Measurements from ENCODE around the gene CCL3.

CCL3 gene

DNA sequence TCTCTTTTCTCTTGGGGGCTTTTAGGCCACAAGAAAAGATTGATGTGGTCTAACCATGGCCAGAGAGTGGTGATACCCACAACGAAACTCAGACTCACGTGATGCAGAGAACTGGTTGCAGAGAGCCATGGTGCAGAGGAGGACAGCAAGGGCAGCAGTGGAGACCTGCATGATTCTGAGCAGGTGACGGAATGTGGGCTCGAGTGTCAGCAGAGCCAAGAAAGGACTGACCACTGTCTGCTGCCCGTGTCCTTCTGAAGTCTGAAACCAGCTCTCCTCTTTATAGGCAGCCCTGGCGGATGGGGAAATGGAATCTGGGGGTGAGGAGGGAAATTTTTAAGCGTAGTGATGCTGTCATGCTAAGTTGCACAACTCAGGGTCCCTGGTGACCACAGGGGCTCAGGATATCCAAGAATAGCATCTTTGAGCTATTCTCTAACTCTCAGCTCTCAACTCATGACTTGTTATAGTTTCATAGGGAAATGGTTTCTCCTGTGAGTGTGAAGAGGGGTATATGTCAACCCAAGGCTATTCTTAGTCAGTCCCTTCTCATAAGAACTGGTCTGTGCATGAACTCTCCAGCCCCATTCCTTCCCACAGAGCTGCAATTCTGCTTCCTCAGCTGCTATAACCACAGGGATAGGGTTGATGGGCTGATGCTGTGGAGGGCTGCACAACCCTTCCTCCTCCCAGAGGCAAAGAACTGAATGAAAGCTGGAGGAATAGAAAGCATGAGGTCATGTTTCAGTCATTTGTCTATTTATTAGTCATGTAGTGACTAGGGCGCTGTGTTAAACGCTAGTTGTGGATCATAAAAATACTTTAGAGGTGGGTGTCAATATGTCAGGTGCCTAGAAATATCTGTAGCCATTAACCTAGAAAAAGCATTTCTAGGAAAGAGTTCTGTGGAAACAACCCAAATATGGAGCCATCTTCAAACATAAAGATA is at the start of gene CCL3:
Gene CCL3 (minus strand): TSS at position 256 of the 949 bp plus-strand sequence. CDS start 85 bp downstream, at position 171.
- H3K4me3 ChIP-seq (replicated peaks; ENCODE audit: low read depth, low read length): no peak within 1 kb of the TSS
- TF ChIP-seq, protein P1, sequence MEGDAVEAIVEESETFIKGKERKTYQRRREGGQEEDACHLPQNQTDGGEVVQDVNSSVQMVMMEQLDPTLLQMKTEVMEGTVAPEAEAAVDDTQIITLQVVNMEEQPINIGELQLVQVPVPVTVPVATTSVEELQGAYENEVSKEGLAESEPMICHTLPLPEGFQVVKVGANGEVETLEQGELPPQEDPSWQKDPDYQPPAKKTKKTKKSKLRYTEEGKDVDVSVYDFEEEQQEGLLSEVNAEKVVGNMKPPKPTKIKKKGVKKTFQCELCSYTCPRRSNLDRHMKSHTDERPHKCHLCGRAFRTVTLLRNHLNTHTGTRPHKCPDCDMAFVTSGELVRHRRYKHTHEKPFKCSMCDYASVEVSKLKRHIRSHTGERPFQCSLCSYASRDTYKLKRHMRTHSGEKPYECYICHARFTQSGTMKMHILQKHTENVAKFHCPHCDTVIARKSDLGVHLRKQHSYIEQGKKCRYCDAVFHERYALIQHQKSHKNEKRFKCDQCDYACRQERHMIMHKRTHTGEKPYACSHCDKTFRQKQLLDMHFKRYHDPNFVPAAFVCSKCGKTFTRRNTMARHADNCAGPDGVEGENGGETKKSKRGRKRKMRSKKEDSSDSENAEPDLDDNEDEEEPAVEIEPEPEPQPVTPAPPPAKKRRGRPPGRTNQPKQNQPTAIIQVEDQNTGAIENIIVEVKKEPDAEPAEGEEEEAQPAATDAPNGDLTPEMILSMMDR (IDR thresholded peaks at IDR 0.05; ENCODE audit: low read depth, low read length, missing control alignments): no peak
- DNase-seq (ENCODE audit: extremely low read depth, low read depth): no peak

DNA sequence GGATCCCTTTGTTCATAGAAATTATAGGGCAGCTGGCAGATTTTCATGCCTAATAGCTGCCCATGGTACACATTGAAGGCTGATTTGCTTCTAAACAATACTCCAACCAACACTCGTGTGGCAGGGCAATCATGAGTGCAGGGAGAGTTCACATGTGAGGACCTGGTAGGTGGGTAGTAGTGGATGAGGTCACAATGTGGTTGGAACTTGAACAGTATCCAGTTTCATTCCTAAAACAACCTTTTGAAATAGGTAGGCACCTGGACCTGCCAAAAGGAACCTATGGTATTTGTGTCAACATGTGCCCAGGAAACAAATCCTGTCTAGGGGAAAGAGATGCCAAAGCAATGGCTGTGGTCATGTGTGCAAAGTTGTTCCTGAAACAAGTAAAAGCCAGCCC is 46.5 kb upstream of the CCL3 start:
- no peak for DNase-seq (ENCODE audit: extremely low read depth, low read depth)
- no peak overlapping the region for H3K4me3 ChIP-seq (replicated peaks; ENCODE audit: low read depth, low read length)
- TF ChIP-seq, protein P1 (IDR thresholded peaks at IDR 0.05; ENCODE audit: low read depth, low read length, missing control alignments): no peak

DNA sequence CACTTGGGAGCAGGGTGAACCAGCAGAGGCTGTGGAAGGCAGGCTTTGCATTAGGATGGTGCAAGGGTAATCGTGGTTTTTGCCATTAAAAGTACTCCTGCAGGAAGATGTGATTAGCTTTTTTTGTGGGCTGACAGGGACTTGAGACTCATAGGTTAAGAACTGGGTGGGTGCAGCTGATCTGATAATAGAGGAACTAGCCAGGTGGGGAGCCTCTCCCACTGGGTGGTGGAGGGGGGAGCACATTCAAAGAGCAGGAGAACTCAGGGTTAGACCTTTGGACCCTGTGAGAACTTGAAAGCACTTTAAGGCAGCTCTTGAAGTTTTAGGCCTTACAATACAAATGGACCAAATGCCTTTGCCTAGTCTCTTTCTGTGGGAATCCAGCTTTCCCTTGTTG is 46.1 kb upstream of the CCL3 start:
- no peak overlapping the region for H3K4me3 ChIP-seq (replicated peaks; ENCODE audit: low read depth, low read length)
- DNase-seq (ENCODE audit: extremely low read depth, low read depth): no peak
- TF ChIP-seq, protein P1 (IDR thresholded peaks at IDR 0.05; ENCODE audit: low read depth, low read length, missing control alignments): no peak

DNA sequence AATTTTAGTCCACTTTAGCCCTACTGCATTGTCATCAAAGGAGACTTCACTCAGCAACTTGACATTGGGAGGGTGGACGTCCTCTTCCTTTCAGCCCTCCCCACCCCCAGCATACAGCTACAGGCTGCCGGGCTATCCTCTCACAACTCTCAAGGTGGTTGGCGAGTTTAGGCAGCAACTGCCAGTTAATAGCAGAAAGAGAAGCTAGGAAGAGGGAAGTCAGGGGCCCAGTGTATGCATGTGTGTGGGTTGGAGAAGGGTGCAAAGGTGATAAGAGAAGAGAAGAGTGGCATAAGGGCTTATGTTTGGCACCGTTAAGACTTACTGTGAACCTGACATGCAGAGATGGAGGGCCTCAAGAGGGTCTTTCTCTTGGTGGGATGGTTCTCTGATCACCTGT is 45.5 kb upstream of the CCL3 start:
- DNase-seq (ENCODE audit: extremely low read depth, low read depth): no peak
- H3K4me3 ChIP-seq (replicated peaks; ENCODE audit: low read depth, low read length): no peak overlapping the region
- TF ChIP-seq, protein P1 (IDR thresholded peaks at IDR 0.05; ENCODE audit: low read depth, low read length, missing control alignments): no peak

DNA sequence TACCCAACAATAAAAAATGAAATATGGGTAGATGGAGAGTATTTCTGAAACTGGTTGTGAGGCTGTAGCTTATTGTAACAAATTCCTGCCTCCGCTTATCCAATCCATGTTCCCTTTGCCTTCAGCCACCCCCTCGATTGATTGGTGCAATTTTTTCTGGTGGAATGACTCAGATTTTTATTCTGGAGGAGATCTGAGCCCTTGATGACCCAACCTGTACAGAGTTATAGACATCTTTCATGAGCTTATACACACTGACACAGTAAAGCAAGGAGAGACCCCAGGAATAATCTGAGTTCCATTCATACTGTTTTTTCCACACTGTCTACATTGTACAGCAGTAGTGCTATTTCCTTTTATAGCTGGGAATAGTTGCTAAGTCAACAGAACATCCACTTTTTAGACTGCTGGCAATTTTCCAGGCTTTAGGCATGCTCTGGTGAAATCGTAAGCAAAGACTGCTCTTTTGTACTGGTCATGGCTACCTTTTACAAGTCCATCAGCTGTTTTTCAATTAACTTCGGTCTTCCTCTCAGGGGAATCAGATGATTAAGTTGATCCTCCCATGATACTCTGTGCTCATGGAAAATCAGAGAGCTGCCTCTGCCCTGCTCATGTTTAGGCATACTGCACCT is 43.8 kb upstream of the CCL3 start:
- no peak for DNase-seq (ENCODE audit: extremely low read depth, low read depth)

DNA sequence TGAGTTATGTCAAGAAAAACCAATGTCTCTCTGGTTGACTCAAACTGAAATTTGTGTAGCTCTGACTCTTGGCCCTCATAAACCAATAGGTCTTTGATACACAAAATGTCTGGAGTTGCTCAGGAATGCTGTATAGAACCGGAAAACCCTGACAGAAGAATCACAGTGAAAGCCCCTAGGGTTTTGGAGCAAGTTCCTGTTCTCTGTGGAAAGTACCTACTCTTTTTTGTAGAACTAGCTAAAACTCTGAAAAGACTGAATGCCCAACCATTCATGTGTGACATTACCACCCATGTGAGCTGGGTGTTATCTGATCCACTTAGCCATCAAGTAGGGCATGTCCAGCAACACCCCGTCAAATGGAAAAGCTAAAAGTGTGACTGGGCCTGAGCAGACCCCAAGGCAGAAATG is 42.5 kb upstream of the CCL3 start:
- no peak overlapping the region for H3K4me3 ChIP-seq (replicated peaks; ENCODE audit: low read depth, low read length)
- no peak for DNase-seq (ENCODE audit: extremely low read depth, low read depth)

More for the DNA sequence above, 43.8 kb upstream of the CCL3 start:
- TF ChIP-seq, protein P1 (IDR thresholded peaks at IDR 0.05; ENCODE audit: low read depth, low read length, missing control alignments): no peak
- H3K4me3 ChIP-seq (replicated peaks; ENCODE audit: low read depth, low read length): no peak overlapping the region

More for the DNA sequence above, 42.5 kb upstream of the CCL3 start:
- TF ChIP-seq, protein P1 (IDR thresholded peaks at IDR 0.05; ENCODE audit: low read depth, low read length, missing control alignments): no peak

All from HFF-Myc (cell line).